Lung (tissue), 12 donors: Measurements from ENCODE around the gene MRPS10. TPM values are rescaled to one million over a fixed set of nuclear protein-coding genes. Genes with fewer than 3 reads are reported as not detected.
A peak's percentile ranks its signal among the peaks of the same experiment; 100 is the strongest.

ENCODE experiments used
- ATAC-seq: fragments of 200-7000 bp; cut with Tn5 transposase; one replicate; pipeline ENCODE4 v1.9.1; 2020; ENCODE audit warnings: moderate number of reproducible peaks; ENCODE audit not compliant: insufficient read depth, low FRiP score
- DNase-seq, 3 donors: peaks; one replicate each; pipeline ENCODE4 v3.0.0-alpha.2; 2013 to 2017
- H3K27ac ChIP-seq, 2 donors: one replicate each; pipeline ENCODE4 v1.5.1; 2013; ENCODE audit warnings: mild to moderate bottlenecking in 2 of 2, moderate library complexity in 2 of 2, control low read depth in 1 of 2, inconsistent platforms in 1 of 2, low read depth in 1 of 2, low read length in 1 of 2
- H3K27me3 ChIP-seq, 3 donors: one replicate each; pipeline ENCODE4 v1.5.1; 2013; ENCODE audit warnings: low read length in 2 of 3; ENCODE audit not compliant: control insufficient read depth in 3 of 3, insufficient read depth in 3 of 3
- H3K36me3 ChIP-seq, 4 donors: one replicate each; pipeline ENCODE4 v1.5.1; 2013; ENCODE audit warnings: low read length in 4 of 4, mild to moderate bottlenecking in 1 of 4, moderate library complexity in 1 of 4; ENCODE audit not compliant: control insufficient read depth in 4 of 4, insufficient read depth in 4 of 4
- H3K4me1 ChIP-seq, 5 donors: one replicate each; pipeline ENCODE4 v1.5.1; 2013; ENCODE audit warnings: low read length in 5 of 5, mild to moderate bottlenecking in 2 of 5, moderate library complexity in 1 of 5; ENCODE audit not compliant: control insufficient read depth in 5 of 5, insufficient read depth in 5 of 5
- H3K4me3 ChIP-seq: one replicate; pipeline ENCODE4 v1.5.1; 2013; ENCODE audit warnings: mild to moderate bottlenecking, control low read depth, moderate library complexity
- H3K9ac ChIP-seq, 2 donors: one replicate each; pipeline ENCODE4 v1.5.1; 2013; ENCODE audit warnings: low read length in 2 of 2, control low read depth in 1 of 2; ENCODE audit not compliant: insufficient read depth in 1 of 2
- H3K9me3 ChIP-seq, 4 donors: one replicate each; pipeline ENCODE4 v1.5.1; 2013; ENCODE audit warnings: low read length in 3 of 4, mild to moderate bottlenecking in 1 of 4, moderate library complexity in 1 of 4; ENCODE audit not compliant: control insufficient read depth in 4 of 4, insufficient read depth in 3 of 4
- WGBS, 2 donors: extraction: QIAGEN DNeasy Blood & Tissue Kit; methylation state at CpG; one replicate each; pipeline ENCODE4 v1.1.7; 2013; 5-methylcytosine and 5-hydroxymethylcytosine counted together
- polyA plus RNA-seq, 2 donors: library from polyadenylated mRNA; stranded (reverse); fragments of 200-250 nt; gene quantifications; one replicate each; pipeline ENCODE4 v1.2.1, GENCODE V29; 2013
- total RNA-seq, 2 donors: library from RNA; depleted of rRNA in 1 of 2; stranded (reverse); fragments of >200 nt in 1 of 2; gene quantifications; one replicate each; pipeline ENCODE4 v1.2.1, GENCODE V29; 2014 to 2021
- TF ChIP-seq, protein P1 (sequence below): IDR thresholded peaks from 2 replicates; pipeline ENCODE4 v1.5.1; 2012; ENCODE audit warnings: mild to moderate bottlenecking; ENCODE audit errors: control extremely low read depth, extremely low read depth
- donor health status: control.
- donor health status: control.
- donor health status: Bipolar disorder and iron deficiency.
- donor health status: healthy.
- donor health status: DM: yes; HTN: yes; CAD: no.

The MRPS10 gene
- total and polyA plus RNA-seq, 4 donors: 19.7 to 26.5 (median 22.5) TPM

DNA sequence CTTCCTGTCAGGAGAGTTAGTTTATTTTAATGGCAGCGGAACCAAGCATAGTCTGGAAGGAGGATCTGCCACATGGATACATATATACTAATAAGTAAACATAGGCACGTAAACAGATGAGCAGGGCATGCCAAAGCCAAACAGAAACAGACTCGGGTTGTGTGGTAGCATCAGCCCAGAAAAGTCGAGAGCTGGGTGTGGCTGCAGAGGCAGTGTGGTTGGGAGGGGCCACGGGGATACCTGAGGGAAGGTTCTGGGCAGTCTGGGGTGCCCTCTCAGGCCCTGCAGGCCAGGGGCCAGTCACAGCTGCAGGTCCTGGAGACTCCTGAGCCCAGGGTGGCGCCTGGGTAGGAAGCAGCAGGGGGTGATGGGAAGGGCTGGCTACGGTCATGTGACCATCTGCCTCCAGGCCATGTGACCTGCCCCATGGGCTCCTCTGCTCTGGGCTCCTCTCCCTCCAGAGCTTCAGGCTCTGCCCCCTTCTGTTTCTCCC is 42.8 kb upstream of the MRPS10 start:
- TF ChIP-seq, protein P1, sequence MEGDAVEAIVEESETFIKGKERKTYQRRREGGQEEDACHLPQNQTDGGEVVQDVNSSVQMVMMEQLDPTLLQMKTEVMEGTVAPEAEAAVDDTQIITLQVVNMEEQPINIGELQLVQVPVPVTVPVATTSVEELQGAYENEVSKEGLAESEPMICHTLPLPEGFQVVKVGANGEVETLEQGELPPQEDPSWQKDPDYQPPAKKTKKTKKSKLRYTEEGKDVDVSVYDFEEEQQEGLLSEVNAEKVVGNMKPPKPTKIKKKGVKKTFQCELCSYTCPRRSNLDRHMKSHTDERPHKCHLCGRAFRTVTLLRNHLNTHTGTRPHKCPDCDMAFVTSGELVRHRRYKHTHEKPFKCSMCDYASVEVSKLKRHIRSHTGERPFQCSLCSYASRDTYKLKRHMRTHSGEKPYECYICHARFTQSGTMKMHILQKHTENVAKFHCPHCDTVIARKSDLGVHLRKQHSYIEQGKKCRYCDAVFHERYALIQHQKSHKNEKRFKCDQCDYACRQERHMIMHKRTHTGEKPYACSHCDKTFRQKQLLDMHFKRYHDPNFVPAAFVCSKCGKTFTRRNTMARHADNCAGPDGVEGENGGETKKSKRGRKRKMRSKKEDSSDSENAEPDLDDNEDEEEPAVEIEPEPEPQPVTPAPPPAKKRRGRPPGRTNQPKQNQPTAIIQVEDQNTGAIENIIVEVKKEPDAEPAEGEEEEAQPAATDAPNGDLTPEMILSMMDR: no peak
- WGBS, 2 donors: 66 to 88% methylated on average over 7 of the region's 7 CpGs
- H3K4me1 ChIP-seq: peaks cover 4 to 27% (median 8%) of the 10 kb centered on the region in 5 donors
- peak; percentile 44 to 58 (median 46) for DNase-seq
- H3K9ac ChIP-seq: no peak overlapping the region
- H3K27ac ChIP-seq: peak overlapping the region in 1 of 2 donors; percentile 15
- peaks cover 0 to 3% (median 0%) of the 10 kb centered on the region in 4 donors for H3K9me3 ChIP-seq
- no peak for ATAC-seq
- H3K4me3 ChIP-seq: no peak overlapping the region
- H3K27me3 ChIP-seq: no peaks in the 10 kb centered on the region
- peaks cover 0 to 17% (median 8%) of the 10 kb centered on the region in 4 donors for H3K36me3 ChIP-seq

DNA sequence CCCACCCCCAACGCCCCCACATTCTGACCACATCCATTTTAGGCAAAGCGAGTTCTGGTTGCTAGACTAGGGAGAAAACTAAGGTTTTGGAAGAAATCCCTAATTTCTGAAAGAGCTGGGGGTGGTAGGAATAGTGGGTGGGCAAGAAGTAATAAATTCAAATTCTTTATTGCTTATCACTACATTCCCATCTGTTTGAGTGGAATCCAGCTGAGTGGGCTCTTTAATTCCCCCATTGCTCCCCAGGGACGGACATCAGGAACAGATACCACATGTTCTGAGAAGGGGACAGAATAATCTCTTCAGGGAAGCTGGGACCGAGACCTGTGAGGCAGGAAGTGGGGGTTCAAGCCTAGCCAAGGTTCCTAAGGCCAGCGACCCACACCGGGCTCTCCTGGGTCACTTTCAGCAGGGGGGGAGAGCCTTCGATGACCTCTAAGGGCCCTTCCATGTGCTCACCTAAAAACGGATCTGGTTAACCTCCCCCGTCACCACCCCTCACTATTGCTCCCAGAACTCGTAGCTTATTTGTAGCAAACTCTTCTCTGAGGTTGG is 42.3 kb upstream of the MRPS10 start:
- H3K4me1 ChIP-seq: peaks cover 4 to 26% (median 8%) of the 10 kb centered on the region in 5 donors
- DNase-seq (peak in 2 of 3 donors; percentile 51 to 59), ATAC-seq (no peak)
- H3K36me3 ChIP-seq: peaks cover 0 to 22% (median 8%) of the 10 kb centered on the region in 4 donors
- no peak overlapping the region for H3K4me3 ChIP-seq
- TF ChIP-seq, protein P1: no peak
- H3K9me3 ChIP-seq: peaks cover 0 to 3% (median 0%) of the 10 kb centered on the region in 4 donors
- H3K27me3 ChIP-seq: no peaks in the 10 kb centered on the region
- H3K27ac ChIP-seq: no peak overlapping the region
- 74 to 80% methylated on average over 10 of the region's 10 CpGs for WGBS, 2 donors
- H3K9ac ChIP-seq: no peak overlapping the region

DNA sequence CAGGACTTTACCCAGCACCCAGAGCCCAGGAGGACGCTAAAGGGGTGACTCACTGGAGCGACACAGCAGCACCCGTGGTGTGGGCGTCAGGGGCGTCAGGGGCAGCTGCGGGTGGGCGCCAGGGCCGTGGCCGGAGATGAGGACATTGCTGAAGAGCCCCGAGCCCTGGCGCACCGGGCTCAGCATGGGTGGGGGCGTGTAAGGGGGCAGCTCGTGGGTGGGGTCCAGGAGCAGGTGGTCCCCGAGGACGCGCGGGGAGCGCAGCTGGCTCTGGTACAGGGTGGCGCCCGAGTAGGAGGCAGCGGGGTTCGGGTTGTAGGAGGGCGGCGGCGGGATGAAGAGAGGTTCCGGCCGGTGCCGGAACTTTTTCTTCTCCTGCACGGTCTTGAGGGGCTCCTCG is 41.6 kb upstream of the MRPS10 start:
- Histone ChIP-seq H3K4me1 (peaks cover 2 to 20% (median 5%) of the 10 kb centered on the region in 5 donors), H3K36me3 (peaks cover 0 to 28% (median 12%) of the 10 kb centered on the region in 4 donors), H3K27ac (no peak overlapping the region), H3K9ac (no peak overlapping the region), H3K9me3 (peaks cover 0 to 3% (median 0%) of the 10 kb centered on the region in 4 donors), H3K27me3 (no peaks in the 10 kb centered on the region), H3K4me3 (no peak overlapping the region)
- DNase-seq (no peak), ATAC-seq (no peak)
- TF ChIP-seq, protein P1: no peak
- 96 to 98% methylated on average over 31 of the region's 31 CpGs for WGBS, 2 donors

DNA sequence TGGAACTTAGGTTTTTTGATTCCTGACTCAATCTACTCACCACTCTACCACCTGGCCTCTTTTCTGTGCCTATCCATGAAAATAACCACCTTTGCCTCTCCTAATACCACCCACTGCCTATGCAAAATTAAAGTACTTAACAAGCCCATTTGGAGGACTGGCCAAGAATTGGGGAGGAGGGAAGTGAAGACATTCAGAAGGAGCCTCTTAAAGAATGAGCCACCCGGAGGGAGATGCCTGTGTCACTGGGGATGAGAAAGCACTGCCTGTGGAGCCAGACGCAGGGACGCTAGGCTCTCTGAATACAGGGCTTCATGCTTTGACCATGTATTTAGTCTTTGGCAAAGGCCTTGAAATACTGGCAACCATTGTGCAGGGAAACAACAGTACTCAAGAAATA is 40.0 kb upstream of the MRPS10 start:
- 88 to 94% methylated on average over 3 of the region's 3 CpGs for WGBS, 2 donors
- Histone ChIP-seq H3K9ac (no peak overlapping the region), H3K36me3 (peaks cover 0 to 31% (median 14%) of the 10 kb centered on the region in 4 donors), H3K27ac (peak overlapping the region in 1 of 2 donors; percentile 21), H3K9me3 (no peaks in the 10 kb centered on the region), H3K27me3 (no peaks in the 10 kb centered on the region), H3K4me1 (peaks cover 0 to 24% (median 6%) of the 10 kb centered on the region in 5 donors), H3K4me3 (no peak overlapping the region)
- ATAC-seq (no peak), DNase-seq (no peak)
- TF ChIP-seq, protein P1: no peak
